ENCODE data around the gene PTGDR. TPM values are rescaled to one million over a fixed set of nuclear protein-coding genes. Genes with fewer than 3 reads are reported as not detected.

PTGDR gene
- total and polyA plus RNA-seq, 2 experiments from 2014 or later, result 0.06 TPM; not detected in 1

DNA sequence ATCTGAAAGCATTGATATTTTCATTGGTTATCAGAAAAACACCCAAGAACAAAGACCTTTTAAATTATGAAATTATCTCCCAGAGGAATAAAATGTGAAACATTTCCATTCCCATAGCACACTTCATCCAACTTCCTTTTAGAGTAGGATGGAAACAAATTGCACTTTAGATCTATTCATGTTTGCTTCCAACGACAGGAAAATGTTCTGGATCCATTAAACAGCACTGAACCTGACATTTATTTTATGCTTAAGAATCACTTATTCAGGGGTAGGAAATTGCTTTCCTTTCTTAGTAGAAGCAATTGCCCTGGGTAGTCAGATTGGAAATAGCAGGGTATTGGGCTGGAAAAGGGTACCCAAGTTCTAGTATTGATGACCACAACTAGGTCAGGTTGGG, 28.8 kb upstream of the PTGDR start:
- Histone ChIP-seq H3F3A (replicated peaks; ENCODE audit: low read depth) (no peaks in the 10 kb centered on the region), H3K27ac (ENCODE audit: low read depth) (no peak overlapping the region), H3K4me2 (no peak overlapping the region), H4K20me1 (replicated peaks; ENCODE audit: insufficient read depth) (no peaks in the 10 kb centered on the region), H3K4me3 (no peak overlapping the region), H3K4me1 (ENCODE audit: insufficient read depth) (peaks cover 12% of the 10 kb centered on the region), H3K9me2 (ENCODE audit: insufficient read depth) (no peaks in the 10 kb centered on the region), H3K79me2 (replicated peaks; ENCODE audit: insufficient read depth) (no peaks in the 10 kb centered on the region), H3K36me3 (ENCODE audit: insufficient read depth) (no peaks in the 10 kb centered on the region), H2AFZ (no peak overlapping the region), H3K27me3 (ENCODE audit: insufficient read depth) (no peaks in the 10 kb centered on the region)
- Mint-ChIP-seq H3K4me1 (peaks cover 26% of the 10 kb centered on the region), H3K36me3 (ENCODE audit: low read depth) (no peaks in the 10 kb centered on the region), H3K4me3 (no peak overlapping the region), H3K9me3 (no peaks in the 10 kb centered on the region), H3K27me3 (ENCODE audit: insufficient read depth, low read depth, poor library complexity) (no peaks in the 10 kb centered on the region), H3K27ac (no peak overlapping the region)
- no peak for DNase-seq (ENCODE audit: low spot score)
- ATAC-seq, result no peak
- TF ChIP-seq CREB1 (CRISPR knock-in tag; IDR thresholded peaks at IDR 0.05; ENCODE audit: low read depth), result no peak
- TF ChIP-seq, protein P1, sequence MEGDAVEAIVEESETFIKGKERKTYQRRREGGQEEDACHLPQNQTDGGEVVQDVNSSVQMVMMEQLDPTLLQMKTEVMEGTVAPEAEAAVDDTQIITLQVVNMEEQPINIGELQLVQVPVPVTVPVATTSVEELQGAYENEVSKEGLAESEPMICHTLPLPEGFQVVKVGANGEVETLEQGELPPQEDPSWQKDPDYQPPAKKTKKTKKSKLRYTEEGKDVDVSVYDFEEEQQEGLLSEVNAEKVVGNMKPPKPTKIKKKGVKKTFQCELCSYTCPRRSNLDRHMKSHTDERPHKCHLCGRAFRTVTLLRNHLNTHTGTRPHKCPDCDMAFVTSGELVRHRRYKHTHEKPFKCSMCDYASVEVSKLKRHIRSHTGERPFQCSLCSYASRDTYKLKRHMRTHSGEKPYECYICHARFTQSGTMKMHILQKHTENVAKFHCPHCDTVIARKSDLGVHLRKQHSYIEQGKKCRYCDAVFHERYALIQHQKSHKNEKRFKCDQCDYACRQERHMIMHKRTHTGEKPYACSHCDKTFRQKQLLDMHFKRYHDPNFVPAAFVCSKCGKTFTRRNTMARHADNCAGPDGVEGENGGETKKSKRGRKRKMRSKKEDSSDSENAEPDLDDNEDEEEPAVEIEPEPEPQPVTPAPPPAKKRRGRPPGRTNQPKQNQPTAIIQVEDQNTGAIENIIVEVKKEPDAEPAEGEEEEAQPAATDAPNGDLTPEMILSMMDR (conservative IDR thresholded peaks at IDR 0.05; ENCODE audit: low read depth in 2 of 2), result no peak
- no peak for TF ChIP-seq ZNF114 (CRISPR knock-in tag; IDR thresholded peaks at IDR 0.05)
- no peak for TF ChIP-seq JUNB (IDR thresholded peaks at IDR 0.05; ENCODE audit: unreplicated experiment)
- TF ChIP-seq STAT1 (IDR thresholded peaks at IDR 0.05; ENCODE audit: unreplicated experiment), result no peak
- TF ChIP-seq POLR2AphosphoS5 (IDR thresholded peaks at IDR 0.05; ENCODE audit: low read depth), result no peak
- no peak for TF ChIP-seq EZH2phosphoT487 (IDR thresholded peaks at IDR 0.05; ENCODE audit: unreplicated experiment)
- TF ChIP-seq NANOG (IDR thresholded peaks at IDR 0.05; ENCODE audit: borderline replicate concordance), result no peak
- TF ChIP-seq, protein P2, sequence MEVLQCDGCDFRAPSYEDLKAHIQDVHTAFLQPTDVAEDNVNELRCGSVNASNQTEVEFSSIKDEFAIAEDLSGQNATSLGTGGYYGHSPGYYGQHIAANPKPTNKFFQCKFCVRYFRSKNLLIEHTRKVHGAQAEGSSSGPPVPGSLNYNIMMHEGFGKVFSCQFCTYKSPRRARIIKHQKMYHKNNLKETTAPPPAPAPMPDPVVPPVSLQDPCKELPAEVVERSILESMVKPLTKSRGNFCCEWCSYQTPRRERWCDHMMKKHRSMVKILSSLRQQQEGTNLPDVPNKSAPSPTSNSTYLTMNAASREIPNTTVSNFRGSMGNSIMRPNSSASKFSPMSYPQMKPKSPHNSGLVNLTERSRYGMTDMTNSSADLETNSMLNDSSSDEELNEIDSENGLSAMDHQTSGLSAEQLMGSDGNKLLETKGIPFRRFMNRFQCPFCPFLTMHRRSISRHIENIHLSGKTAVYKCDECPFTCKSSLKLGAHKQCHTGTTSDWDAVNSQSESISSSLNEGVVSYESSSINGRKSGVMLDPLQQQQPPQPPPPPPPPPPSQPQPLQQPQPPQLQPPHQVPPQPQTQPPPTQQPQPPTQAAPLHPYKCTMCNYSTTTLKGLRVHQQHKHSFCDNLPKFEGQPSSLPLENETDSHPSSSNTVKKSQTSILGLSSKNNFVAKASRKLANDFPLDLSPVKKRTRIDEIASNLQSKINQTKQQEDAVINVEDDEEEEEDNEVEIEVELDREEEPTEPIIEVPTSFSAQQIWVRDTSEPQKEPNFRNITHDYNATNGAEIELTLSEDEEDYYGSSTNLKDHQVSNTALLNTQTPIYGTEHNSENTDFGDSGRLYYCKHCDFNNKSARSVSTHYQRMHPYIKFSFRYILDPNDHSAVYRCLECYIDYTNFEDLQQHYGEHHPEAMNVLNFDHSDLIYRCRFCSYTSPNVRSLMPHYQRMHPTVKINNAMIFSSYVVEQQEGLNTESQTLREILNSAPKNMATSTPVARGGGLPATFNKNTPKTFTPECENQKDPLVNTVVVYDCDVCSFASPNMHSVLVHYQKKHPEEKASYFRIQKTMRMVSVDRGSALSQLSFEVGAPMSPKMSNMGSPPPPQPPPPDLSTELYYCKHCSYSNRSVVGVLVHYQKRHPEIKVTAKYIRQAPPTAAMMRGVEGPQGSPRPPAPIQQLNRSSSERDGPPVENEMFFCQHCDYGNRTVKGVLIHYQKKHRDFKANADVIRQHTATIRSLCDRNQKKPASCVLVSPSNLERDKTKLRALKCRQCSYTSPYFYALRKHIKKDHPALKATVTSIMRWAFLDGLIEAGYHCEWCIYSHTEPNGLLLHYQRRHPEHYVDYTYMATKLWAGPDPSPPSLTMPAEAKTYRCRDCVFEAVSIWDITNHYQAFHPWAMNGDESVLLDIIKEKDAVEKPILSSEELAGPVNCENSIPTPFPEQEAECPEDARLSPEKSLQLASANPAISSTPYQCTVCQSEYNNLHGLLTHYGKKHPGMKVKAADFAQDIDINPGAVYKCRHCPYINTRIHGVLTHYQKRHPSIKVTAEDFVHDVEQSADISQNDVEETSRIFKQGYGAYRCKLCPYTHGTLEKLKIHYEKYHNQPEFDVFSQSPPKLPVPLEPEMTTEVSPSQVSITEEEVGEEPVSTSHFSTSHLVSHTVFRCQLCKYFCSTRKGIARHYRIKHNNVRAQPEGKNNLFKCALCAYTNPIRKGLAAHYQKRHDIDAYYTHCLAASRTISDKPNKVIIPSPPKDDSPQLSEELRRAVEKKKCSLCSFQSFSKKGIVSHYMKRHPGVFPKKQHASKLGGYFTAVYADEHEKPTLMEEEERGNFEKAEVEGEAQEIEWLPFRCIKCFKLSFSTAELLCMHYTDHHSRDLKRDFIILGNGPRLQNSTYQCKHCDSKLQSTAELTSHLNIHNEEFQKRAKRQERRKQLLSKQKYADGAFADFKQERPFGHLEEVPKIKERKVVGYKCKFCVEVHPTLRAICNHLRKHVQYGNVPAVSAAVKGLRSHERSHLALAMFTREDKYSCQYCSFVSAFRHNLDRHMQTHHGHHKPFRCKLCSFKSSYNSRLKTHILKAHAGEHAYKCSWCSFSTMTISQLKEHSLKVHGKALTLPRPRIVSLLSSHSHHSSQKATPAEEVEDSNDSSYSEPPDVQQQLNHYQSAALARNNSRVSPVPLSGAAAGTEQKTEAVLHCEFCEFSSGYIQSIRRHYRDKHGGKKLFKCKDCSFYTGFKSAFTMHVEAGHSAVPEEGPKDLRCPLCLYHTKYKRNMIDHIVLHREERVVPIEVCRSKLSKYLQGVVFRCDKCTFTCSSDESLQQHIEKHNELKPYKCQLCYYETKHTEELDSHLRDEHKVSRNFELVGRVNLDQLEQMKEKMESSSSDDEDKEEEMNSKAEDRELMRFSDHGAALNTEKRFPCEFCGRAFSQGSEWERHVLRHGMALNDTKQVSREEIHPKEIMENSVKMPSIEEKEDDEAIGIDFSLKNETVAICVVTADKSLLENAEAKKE (CRISPR knock-in tag; IDR thresholded peaks at IDR 0.05), result no peak
- TF ChIP-seq, protein P3, sequence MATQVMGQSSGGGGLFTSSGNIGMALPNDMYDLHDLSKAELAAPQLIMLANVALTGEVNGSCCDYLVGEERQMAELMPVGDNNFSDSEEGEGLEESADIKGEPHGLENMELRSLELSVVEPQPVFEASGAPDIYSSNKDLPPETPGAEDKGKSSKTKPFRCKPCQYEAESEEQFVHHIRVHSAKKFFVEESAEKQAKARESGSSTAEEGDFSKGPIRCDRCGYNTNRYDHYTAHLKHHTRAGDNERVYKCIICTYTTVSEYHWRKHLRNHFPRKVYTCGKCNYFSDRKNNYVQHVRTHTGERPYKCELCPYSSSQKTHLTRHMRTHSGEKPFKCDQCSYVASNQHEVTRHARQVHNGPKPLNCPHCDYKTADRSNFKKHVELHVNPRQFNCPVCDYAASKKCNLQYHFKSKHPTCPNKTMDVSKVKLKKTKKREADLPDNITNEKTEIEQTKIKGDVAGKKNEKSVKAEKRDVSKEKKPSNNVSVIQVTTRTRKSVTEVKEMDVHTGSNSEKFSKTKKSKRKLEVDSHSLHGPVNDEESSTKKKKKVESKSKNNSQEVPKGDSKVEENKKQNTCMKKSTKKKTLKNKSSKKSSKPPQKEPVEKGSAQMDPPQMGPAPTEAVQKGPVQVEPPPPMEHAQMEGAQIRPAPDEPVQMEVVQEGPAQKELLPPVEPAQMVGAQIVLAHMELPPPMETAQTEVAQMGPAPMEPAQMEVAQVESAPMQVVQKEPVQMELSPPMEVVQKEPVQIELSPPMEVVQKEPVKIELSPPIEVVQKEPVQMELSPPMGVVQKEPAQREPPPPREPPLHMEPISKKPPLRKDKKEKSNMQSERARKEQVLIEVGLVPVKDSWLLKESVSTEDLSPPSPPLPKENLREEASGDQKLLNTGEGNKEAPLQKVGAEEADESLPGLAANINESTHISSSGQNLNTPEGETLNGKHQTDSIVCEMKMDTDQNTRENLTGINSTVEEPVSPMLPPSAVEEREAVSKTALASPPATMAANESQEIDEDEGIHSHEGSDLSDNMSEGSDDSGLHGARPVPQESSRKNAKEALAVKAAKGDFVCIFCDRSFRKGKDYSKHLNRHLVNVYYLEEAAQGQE (IDR thresholded peaks at IDR 0.05; ENCODE audit: unreplicated experiment), result no peak
- TF ChIP-seq, protein P4, sequence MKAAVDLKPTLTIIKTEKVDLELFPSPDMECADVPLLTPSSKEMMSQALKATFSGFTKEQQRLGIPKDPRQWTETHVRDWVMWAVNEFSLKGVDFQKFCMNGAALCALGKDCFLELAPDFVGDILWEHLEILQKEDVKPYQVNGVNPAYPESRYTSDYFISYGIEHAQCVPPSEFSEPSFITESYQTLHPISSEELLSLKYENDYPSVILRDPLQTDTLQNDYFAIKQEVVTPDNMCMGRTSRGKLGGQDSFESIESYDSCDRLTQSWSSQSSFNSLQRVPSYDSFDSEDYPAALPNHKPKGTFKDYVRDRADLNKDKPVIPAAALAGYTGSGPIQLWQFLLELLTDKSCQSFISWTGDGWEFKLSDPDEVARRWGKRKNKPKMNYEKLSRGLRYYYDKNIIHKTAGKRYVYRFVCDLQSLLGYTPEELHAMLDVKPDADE (IDR thresholded peaks at IDR 0.05), result no peak
- no peak for TF ChIP-seq EZH2 (IDR thresholded peaks at IDR 0.05; ENCODE audit: low read depth, unreplicated experiment)
- TF ChIP-seq ZNF331 (CRISPR knock-in tag; IDR thresholded peaks at IDR 0.05; ENCODE audit: low read depth), result no peak

All from GM23338 (cell line).